GM06990 (cell line): ENCODE results near the gene PDE11A.

Experiments
- DNase-seq: peaks from one replicate; pipeline ENCODE4 v3.0.0-alpha.2; 2011; ENCODE audit not compliant: insufficient read length; ENCODE audit errors: extremely low read depth
- H3K27me3 ChIP-seq: replicated peaks from 2 replicates; pipeline ENCODE4 v1.6.0; 2011; ENCODE audit warnings: low read length; ENCODE audit not compliant: control insufficient read depth, insufficient read depth
- H3K36me3 ChIP-seq: 2 replicates; pipeline ENCODE4 v1.5.1; 2011; ENCODE audit warnings: low read length; ENCODE audit not compliant: control insufficient read depth, insufficient read depth
- H3K4me3 ChIP-seq: replicated peaks from 2 replicates; pipeline ENCODE4 v1.5.1; 2011; ENCODE audit warnings: low read depth, mild to moderate bottlenecking, control low read depth, low read length
- CTCF ChIP-seq: IDR thresholded peaks from 2 replicates; pipeline ENCODE4 v1.5.1; 2011; ENCODE audit warnings: low read length, control low read depth, mild to moderate bottlenecking, inconsistent platforms; ENCODE audit not compliant: insufficient read depth, poor library complexity, severe bottlenecking

The PDE11A gene

GRCh38 chr2:177625744-177626650 is 446.6 kb downstream of the PDE11A start:
- H3K4me3 ChIP-seq, result no peak overlapping the region
- H3K36me3 ChIP-seq, result no peaks in the 10 kb centered on the region
- DNase-seq, result no peak
- H3K27me3 ChIP-seq, result no peaks in the 10 kb centered on the region
- TF ChIP-seq CTCF, result no peak

GRCh38 chr2:177622521-177622920 is 450.1 kb downstream of the PDE11A start:
- no peak for DNase-seq
- TF ChIP-seq CTCF, result no peak
- no peaks in the 10 kb centered on the region for H3K27me3 ChIP-seq
- H3K36me3 ChIP-seq, result no peaks in the 10 kb centered on the region
- H3K4me3 ChIP-seq, result no peak overlapping the region

GRCh38 chr2:177619986-177620385 is 452.6 kb downstream of the PDE11A start:
- H3K36me3 ChIP-seq, result no peaks in the 10 kb centered on the region
- no peak for TF ChIP-seq CTCF
- H3K4me3 ChIP-seq, result no peak overlapping the region
- no peaks in the 10 kb centered on the region for H3K27me3 ChIP-seq
- DNase-seq, result no peak

- no peak for DNase-seq
- Histone ChIP-seq H3K36me3 (no peaks in the 10 kb centered on the region), H3K4me3 (no peak overlapping the region), H3K27me3 (no peaks in the 10 kb centered on the region)
- TF ChIP-seq CTCF, result no peak
Measured at GRCh38 chr2:177619461-177619860, 453.1 kb downstream of the PDE11A start.

GRCh38 chr2:177618255-177619253 is 454.0 kb downstream of the PDE11A start:
- TF ChIP-seq CTCF, result no peak
- Histone ChIP-seq H3K36me3 (no peaks in the 10 kb centered on the region), H3K4me3 (peak overlapping the region; percentile 91), H3K27me3 (no peaks in the 10 kb centered on the region)
- DNase-seq, result peak; percentile 91
